Neural cell (in vitro differentiated cells): ENCODE measurements around the gene XPNPEP3.

ENCODE experiments used
- EP300 ChIP-seq: fragments of 450-650 bp; conservative IDR thresholded peaks from 2 replicates; pipeline ENCODE4 v1.6.1; 2014; ENCODE audit warnings: antibody characterized with exemption, mild to moderate bottlenecking, moderate library complexity; ENCODE audit not compliant: poor library complexity, severe bottlenecking
- RAD21 ChIP-seq: fragments of 450-650 bp; conservative IDR thresholded peaks from 2 replicates; pipeline ENCODE4 v1.6.1; 2014; ENCODE audit warnings: antibody characterized with exemption, mild to moderate bottlenecking, moderate library complexity

DNA sequence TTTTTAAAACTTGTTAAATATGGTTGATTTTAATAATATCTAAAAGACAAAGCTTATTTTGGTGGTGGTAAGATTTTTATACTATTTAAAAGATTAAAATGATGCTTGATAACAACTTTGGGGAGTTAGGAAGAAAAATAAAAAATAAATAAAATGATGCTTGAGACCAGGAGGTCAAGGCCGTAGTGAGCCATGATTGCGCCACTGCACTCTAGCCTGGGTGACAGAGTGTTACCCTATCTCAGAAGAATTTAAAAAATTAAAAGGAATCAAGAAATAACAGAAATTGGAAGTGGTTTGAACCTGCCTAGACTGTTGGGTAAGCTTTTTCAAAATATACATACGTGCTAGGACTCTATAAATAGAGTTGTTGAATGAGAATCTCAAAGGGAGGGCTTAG is 17.1 kb downstream of the XPNPEP3 start:
- TF ChIP-seq RAD21 (no peak), EP300 (no peak)
